NCI-H526 (cell line): ENCODE results near the gene NR3C2.
A peak's percentile ranks its signal among the peaks of the same experiment; 100 is the strongest.

Experiments used
- DNase-seq, 2 experiments: peaks; one replicate each; lab custom pipeline; 2025; lab: John Stamatoyannopoulos, UW

Gene NR3C2

GRCh38 chr4:148311526-148311925 lies 130.7 kb downstream of the NR3C2 start:
- no peak for DNase-seq

DNA sequence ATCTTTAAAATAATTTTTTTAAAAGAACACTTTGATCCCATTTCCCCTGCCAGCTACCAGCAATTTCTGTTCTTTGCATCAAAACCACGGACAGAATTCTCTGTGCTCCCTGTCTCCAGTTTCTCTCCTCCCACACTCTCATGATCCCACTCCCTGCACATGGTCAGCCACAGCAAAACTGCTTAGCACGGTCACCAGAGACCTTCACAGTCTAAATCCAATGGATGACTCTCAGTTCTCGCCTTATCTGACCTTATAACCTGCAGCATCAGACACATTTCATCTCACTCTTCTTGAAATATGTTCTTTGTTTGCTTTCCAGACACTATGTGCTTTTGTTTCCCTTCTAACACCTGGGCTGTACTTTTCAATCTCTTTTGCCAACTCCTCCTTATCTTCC lies 131.5 kb downstream of the NR3C2 start:
- DNase-seq: no peak

GRCh38 chr4:148305751-148306150 lies 136.5 kb downstream of the NR3C2 start:
- DNase-seq: no peak

- DNase-seq: no peak
Observed at GRCh38 chr4:148302416-148302815, 139.8 kb downstream of the NR3C2 start.

DNA sequence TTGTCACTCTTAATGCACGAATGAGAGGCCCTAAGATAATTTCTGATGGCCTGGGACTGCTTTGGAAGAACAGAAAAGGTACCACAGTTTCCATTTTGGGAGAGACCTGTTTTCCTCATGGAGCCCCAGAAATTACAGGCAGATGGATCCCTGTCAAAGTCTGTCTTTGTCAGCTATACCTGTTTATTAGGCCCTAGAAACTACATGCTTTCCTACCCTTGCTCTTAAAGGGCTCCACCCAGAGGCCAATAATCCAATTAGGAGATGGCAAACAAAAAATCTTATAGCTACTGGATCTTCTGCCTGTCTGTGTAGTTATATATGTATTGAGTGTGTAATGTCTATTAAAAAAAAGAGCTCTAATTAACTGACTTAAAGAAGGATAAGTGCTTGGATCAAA lies 141.3 kb downstream of the NR3C2 start:
- peak in 1 of 2 experiments; percentile 8 for DNase-seq

- DNase-seq: no peak
Observed at GRCh38 chr4:148299337-148299736, 142.9 kb downstream of the NR3C2 start.

GRCh38 chr4:148296498-148296897 lies 145.7 kb downstream of the NR3C2 start:
- no peak for DNase-seq

- DNase-seq: no peak
Observed at GRCh38 chr4:148295642-148296041, 146.6 kb downstream of the NR3C2 start.

DNA sequence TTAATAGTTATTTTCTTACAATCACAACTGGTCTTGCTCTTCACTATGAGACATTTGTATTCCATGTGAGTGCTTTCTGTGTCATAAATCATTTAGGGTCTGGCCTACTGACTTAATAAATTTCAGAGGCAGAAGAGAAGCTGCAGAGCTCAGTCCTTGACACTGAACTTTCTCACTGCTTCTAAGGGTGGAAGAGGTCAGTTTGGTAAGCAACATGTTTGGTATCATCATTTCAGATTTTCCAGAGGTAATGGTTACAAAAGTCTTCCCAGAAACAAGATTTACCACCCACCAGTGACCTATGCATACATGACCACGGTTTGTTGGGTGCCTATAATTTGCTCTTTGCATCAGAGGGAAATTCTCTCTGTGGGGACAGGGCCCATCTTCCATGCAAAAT lies 148.6 kb downstream of the NR3C2 start:
- DNase-seq: no peak

DNA sequence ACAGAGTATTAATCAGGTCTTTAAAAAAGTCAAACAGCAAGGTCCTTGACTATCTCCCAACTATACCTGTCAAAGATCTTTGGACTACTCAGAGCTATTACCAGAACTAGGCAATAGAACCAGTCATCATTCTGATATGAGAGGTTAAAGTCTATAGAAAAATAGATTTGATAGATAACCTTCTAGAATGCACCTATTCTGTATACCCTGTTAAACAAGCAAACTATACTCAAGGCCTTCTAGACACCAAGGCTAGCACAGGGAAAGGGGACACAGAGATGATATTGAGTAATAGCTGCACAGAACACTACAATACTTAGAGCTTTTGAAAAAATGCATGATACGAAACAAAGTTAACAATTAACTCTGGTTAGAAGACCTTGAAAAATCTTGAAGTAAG lies 149.5 kb downstream of the NR3C2 start:
- DNase-seq: no peak

GRCh38 chr4:148289740-148290139 lies 152.5 kb downstream of the NR3C2 start:
- DNase-seq: peak in 1 of 2 experiments; percentile 26

GRCh38 chr4:148288448-148288847 lies 153.8 kb downstream of the NR3C2 start:
- peak in 1 of 2 experiments; percentile 54 for DNase-seq

DNA sequence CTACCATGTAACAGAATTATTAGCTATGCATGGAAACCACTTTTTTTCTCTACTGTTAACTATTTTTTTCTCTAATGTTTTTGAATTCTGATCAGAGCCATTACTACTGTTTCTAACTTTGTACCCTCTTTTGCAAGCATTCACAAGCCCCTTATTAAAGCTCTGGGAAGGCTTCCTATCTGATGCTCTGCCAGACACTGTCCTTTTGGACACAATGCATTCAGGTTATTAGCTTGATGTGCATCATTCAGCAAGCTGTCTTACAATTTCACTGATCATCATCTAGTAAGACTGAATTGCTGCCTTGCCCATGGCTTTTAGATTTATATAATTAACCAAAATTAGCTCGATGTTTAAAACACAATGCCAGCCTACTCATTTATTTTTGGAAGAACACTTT lies 155.1 kb downstream of the NR3C2 start:
- DNase-seq: peak; percentile 26 to 33

GRCh38 chr4:148286012-148286411 lies 156.2 kb downstream of the NR3C2 start:
- DNase-seq: peak in 1 of 2 experiments; percentile 39

- DNase-seq: no peak
Observed at GRCh38 chr4:148283665-148284064, 158.5 kb downstream of the NR3C2 start.

GRCh38 chr4:148278310-148278709 lies 163.9 kb downstream of the NR3C2 start:
- no peak for DNase-seq

DNA sequence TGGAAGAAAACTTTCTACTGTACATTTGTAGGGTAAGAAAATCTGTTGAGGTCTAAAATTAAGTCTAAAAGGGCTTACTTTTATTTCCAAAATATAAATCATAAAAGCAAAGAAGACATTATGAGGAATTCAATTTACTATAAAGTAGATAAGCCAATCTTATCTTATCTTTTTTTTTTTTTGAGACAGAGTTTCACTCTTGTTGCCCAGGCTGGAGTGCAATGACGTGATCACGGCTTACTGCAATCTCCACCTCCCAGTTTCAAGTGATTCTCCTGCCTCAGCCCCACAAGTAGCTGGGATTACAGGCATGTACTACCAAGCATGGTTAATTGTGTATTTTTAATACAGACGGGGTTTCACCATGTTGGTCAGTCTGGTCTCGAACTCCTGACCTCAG lies 166.9 kb downstream of the NR3C2 start:
- DNase-seq: no peak

DNA sequence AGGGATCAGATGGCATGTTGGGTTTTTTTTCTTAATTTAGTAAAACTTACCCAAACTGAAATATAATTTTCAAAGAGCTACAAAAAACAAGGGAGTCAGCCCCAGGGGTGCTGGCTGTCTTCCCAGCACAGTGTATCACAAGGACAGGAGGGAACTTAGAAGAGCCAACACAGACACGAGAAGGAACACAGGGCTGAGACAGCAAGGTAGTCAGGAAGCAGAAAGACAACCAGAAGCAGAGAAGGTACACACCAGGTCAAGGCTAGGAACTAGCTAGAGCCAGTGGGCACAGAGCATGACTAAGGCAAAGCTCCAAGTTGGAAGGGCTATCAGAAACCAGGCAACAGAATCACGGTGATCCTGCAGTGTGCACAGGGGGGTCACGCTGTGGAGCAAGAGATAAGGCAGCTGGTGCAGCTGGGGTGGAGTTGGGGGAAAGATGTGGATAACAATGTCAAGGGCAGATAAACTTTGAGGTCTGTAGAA lies 168.7 kb downstream of the NR3C2 start:
- no peak for DNase-seq

DNA sequence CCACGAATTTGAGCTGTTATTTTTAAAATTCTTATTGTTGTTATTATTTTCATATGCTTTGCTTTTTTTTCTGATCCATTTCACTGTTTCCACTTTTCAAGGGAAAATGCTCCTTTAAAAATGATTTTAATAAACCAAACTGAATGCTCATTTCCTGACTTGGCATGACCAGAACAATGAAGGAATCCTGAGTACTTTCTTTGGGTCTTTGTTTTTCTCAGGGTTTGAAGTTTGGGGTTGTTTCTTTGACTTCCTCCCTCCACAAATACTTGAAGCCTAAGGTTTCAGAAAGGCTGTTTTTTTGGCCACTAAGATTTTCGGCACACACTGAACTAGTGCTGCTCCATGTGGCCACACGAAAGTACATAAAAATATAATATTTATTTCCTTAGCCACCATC lies 171.0 kb downstream of the NR3C2 start:
- DNase-seq: no peak

DNA sequence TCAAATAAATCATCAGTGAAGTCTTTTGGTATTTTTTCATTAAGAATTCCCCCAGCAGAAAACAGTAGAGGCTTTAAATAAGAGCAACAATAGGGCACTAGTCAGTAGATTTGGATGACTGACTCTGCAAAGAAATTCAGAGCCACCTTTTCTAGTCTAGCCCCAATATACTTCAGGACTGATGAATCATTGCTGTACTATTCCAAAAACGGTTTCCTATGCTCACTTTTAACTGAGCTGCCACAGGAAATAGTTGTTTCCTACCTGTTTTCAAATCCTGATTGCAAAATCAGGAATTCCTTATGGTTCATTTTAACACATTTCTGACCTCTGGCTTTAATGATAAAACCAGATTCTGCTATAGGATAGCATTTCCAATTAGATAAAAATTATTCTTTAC lies 171.6 kb downstream of the NR3C2 start:
- DNase-seq: no peak

GRCh38 chr4:148268835-148269234 lies 173.4 kb downstream of the NR3C2 start:
- DNase-seq: no peak

- DNase-seq: no peak
Observed at GRCh38 chr4:148266921-148267320, 175.3 kb downstream of the NR3C2 start.

DNA sequence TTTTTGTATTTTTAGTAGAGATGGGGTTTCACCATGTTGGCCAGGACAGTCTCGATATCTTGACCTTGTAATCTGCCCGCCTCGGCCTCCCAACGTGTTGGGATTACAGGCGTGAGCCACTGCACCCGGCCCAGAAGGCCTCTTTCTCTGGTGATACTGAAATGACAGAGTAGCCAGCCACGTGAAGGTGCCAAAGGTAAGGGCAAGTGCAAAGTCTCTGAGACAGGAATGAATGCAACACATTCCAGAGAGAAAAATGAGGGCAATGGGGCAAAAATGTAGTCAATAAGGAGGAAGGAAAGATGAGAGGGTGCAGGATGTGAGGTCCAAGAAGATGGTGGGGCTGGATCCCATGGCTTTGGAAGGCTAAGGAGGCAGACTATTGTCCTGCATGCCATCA lies 176.0 kb downstream of the NR3C2 start:
- no peak for DNase-seq

- no peak for DNase-seq
Observed at GRCh38 chr4:148265627-148266026, 176.6 kb downstream of the NR3C2 start.

DNA sequence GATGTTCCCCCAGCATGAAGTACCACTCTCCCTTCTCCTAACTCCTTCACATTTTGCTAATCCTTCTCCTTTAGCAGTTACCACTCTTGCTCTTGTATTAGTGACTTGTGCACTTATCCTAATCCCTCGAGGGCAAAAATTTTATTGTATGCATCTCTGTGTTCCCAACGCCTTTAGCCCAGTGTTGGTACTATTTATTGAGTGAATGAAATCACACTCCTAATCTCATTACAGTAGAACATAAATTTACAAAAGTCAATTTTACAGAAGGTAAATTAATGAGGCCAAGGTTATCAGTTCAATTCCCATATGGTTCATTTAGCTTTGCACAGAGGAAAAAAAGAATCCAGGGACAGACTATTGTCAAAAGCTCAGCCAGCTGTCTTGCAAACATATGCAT lies 178.4 kb downstream of the NR3C2 start:
- no peak for DNase-seq
